ENCODE results near the gene ITPR2.
"Not testable (repeated sequence)": the region's sequence is repeated elsewhere in the genome, so short reads cannot be mapped to it uniquely, and the experiment has no call there.

The ITPR2 gene

GRCh38 chr12:26848156-26848825 lies 15.3 kb upstream of the ITPR2 start:
- DNase-seq: no peak

- DNase-seq: no peak
These were observed 14.4 kb upstream of the ITPR2 start for GRCh38 chr12:26847431-26847830.

- no peak for DNase-seq
These were observed 13.4 kb upstream of the ITPR2 start for GRCh38 chr12:26846416-26846815.

GRCh38 chr12:26845984-26846383 lies 13.0 kb upstream of the ITPR2 start:
- no peak for DNase-seq

- DNase-seq: no peak
These were observed 12.2 kb upstream of the ITPR2 start for GRCh38 chr12:26845057-26845666.

- no peak for DNase-seq
These were observed 10.3 kb upstream of the ITPR2 start for GRCh38 chr12:26843311-26843710.

GRCh38 chr12:26841085-26841484 lies 8.1 kb upstream of the ITPR2 start:
- DNase-seq: no peak

GRCh38 chr12:26839512-26839911 lies 6.5 kb upstream of the ITPR2 start:
- DNase-seq: no peak

- DNase-seq: no peak
These were observed 6.0 kb upstream of the ITPR2 start for GRCh38 chr12:26838888-26839416.

GRCh38 chr12:26836201-26836600 lies 3.2 kb upstream of the ITPR2 start:
- no peak for DNase-seq

GRCh38 chr12:26834503-26835060 lies 1.6 kb upstream of the ITPR2 start:
- DNase-seq: not testable (repeated sequence)

- peak; percentile 20 for DNase-seq
These were observed 923 bp upstream of the ITPR2 start for GRCh38 chr12:26833743-26834490.

- peak; percentile 49 for DNase-seq
These were observed 808 bp downstream of the ITPR2 start for GRCh38 chr12:26831951-26832821.

- no peak for DNase-seq
These were observed 2.0 kb downstream of the ITPR2 start for GRCh38 chr12:26830783-26831551.

GRCh38 chr12:26830363-26830762 lies 2.6 kb downstream of the ITPR2 start:
- no peak for DNase-seq

GRCh38 chr12:26828280-26829073 lies 4.5 kb downstream of the ITPR2 start:
- no peak for DNase-seq

GRCh38 chr12:26826437-26826836 lies 6.6 kb downstream of the ITPR2 start:
- no peak for DNase-seq

GRCh38 chr12:26825459-26826016 lies 7.5 kb downstream of the ITPR2 start:
- no peak for DNase-seq

- DNase-seq: no peak
These were observed 9.6 kb downstream of the ITPR2 start for GRCh38 chr12:26823390-26823789.

- DNase-seq: no peak
These were observed 11.0 kb downstream of the ITPR2 start for GRCh38 chr12:26822026-26822425.
